Parietal lobe (tissue), 2 donors: ENCODE results near the gene BTBD16. TPM values are rescaled to one million over a fixed set of nuclear protein-coding genes. Genes with fewer than 3 reads are reported as not detected.

ENCODE experiments used
- small RNA-seq: library from RNA; depleted of rRNA; stranded (forward); fragments of <200 nt; gene quantifications from one replicate; pipeline ENCODE3, GENCODE V24; 2014; ENCODE audit warnings: low replicate concordance
- total RNA-seq: library from RNA; depleted of rRNA; stranded (reverse); fragments of >200 nt; gene quantifications from one replicate; pipeline ENCODE4 v1.2.3, GENCODE V29; 2014

BTBD16 gene
- total RNA-seq: not detected

DNA sequence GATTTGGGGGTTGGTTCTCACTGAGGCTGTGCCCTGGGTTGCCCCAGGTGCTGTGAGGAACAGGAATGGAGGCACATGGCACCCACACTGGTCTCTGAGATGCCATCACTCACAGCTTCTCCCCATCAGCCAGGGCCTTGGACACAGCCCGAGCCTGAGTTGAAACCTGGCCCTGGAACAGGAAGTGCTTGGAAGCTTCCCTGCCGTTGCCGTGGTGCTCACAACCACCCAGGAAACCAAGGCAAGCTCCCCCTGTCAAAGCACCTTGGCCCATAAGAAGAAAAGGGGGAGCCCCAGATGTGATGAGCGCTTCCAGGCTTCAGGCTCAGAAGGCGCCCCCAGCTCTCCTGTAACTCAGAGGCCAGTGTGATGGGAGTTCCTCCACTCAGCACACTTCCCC is at the start of gene BTBD16:
Gene BTBD16 (plus strand): TSS at position 221 of the 400 bp plus-strand sequence. CDS start 3,786 bp downstream, outside the sequence.

GRCh38 chr10:122374237-122374858 is 103.3 kb downstream of the BTBD16 start, which contains the start of gene PLEKHA1:
PLEKHA1 (plus strand) TSS chr10:122374708; CDS start chr10:122393201, 18,493 bp downstream.

Small RNA genes lying within 50 kb of the gene (small RNA-seq; reads per million reads assigned to genes)
- gene RNU6-728P: not detected

Other genes starting within 250 kb of the BTBD16 start
- gene PLEKHA1, start 103.4 kb downstream of the BTBD16 start, total RNA-seq: 47.6 TPM
- not detected for gene ARMS2, start 183.4 kb downstream of the BTBD16 start, total RNA-seq
- 50.1 TPM for gene HTRA1, start 190.3 kb downstream of the BTBD16 start, total RNA-seq